Endothelial cell of umbilical vein (primary cell): ENCODE measurements around the gene PRKCZ. TPM values are rescaled to one million over a fixed set of nuclear protein-coding genes. Genes with fewer than 3 reads are reported as not detected.

Experiments
- BruUV-seq: library from RNA; stranded (reverse); fragments of 400-500 nt; replicated peaks from 2 replicates; lab custom pipeline; 2021; lab: Mats Ljungman, UMichigan
- CTCF ChIA-PET: fragments of 300-600, 350-600 bp; sonication (Branson Sonifier 250); formaldehyde crosslinking; loops from one replicate; lab custom pipeline; 2021; ENCODE audit warnings: antibody characterized with exemption, inconsistent platforms; lab: Charles Lee
- POLR2A ChIA-PET: fragments of 300-600, 350-600 bp; sonication (Branson Sonifier 250); formaldehyde crosslinking; loops from one replicate; lab custom pipeline; 2021; ENCODE audit warnings: antibody characterized with exemption, inconsistent platforms; lab: Charles Lee
- DNase-seq: peaks from one replicate; pipeline ENCODE4 v3.0.0-alpha.2; 2011; ENCODE audit warnings: low read depth, low spot score
- FAIRE-seq: peaks from 2 replicates; lab custom pipeline; 2011; peaks lifted over from hg19 to GRCh38; lab: Jason Lieb, UNC
- H2AFZ ChIP-seq: 2 replicates; pipeline ENCODE4 v1.6.0; 2012; ENCODE audit warnings: low read depth, low read length, control low read depth, inconsistent platforms
- H3K27ac ChIP-seq: 2 replicates; pipeline ENCODE4 v1.5.1; 2011; ENCODE audit warnings: low read depth, mild to moderate bottlenecking, control low read depth, low read length, moderate library complexity; ENCODE audit not compliant: insufficient read depth
- H3K27me3 ChIP-seq, 2 experiments: 2 replicates each; pipeline versions ENCODE4 v1.6.0 to v1.6.1; 2011; ENCODE audit warnings: low read length in 2 of 2, mixed read lengths in 1 of 2; ENCODE audit not compliant: control insufficient read depth in 2 of 2, insufficient read depth in 2 of 2
- H3K36me3 ChIP-seq, 2 experiments: 2 replicates in 1 of 2; 3 replicates in 1 of 2; pipeline ENCODE4 v1.5.1; 2011; ENCODE audit warnings: low read length in 2 of 2, mild to moderate bottlenecking in 1 of 2, moderate library complexity in 1 of 2; ENCODE audit not compliant: control insufficient read depth in 2 of 2, insufficient read depth in 2 of 2; ENCODE audit errors: extremely low read depth in 1 of 2
- H3K4me1 ChIP-seq: 3 replicates; pipeline ENCODE4 v1.5.1; 2011; ENCODE audit warnings: mild to moderate bottlenecking, low read length; ENCODE audit not compliant: control insufficient read depth, insufficient read depth; ENCODE audit errors: extremely low read depth
- H3K4me2 ChIP-seq: 2 replicates; pipeline ENCODE4 v1.6.1; 2011; ENCODE audit warnings: low read length, control low read depth, mixed read lengths; ENCODE audit not compliant: insufficient read depth
- H3K4me3 ChIP-seq, 3 experiments: fragments of 200-600 bp in 1 of 3; sonication (generic), shearing (Covaris generic) in 1 of 3; replicated peaks in 1 of 3; 2 replicates each; pipeline ENCODE4 v1.5.1; 2011 to 2016; ENCODE audit warnings: control low read depth in 3 of 3, low read length in 3 of 3, mild to moderate bottlenecking in 2 of 3, inconsistent platforms in 1 of 3, low read depth in 1 of 3, moderate library complexity in 1 of 3; ENCODE audit not compliant: insufficient read depth in 1 of 3
- H3K79me2 ChIP-seq: 2 replicates; pipeline ENCODE4 v1.6.0; 2012; ENCODE audit warnings: low read length, inconsistent platforms; ENCODE audit not compliant: control insufficient read depth, insufficient read depth
- H3K9ac ChIP-seq: replicated peaks from 2 replicates; pipeline ENCODE3; 2011; ENCODE audit warnings: low read length, control low read depth; ENCODE audit not compliant: insufficient read depth; ENCODE audit errors: extremely low read depth
- H3K9me1 ChIP-seq: replicated peaks from 3 replicates; pipeline ENCODE4 v1.6.0; 2011; ENCODE audit warnings: mild to moderate bottlenecking, low read length; ENCODE audit not compliant: control insufficient read depth, insufficient read depth; ENCODE audit errors: extremely low read depth
- H3K9me3 ChIP-seq: replicated peaks from 2 replicates; pipeline ENCODE4 v1.5.1; 2012; ENCODE audit warnings: low read length, inconsistent platforms; ENCODE audit not compliant: control insufficient read depth, insufficient read depth
- H4K20me1 ChIP-seq: replicated peaks from 2 replicates; pipeline ENCODE3; 2011; ENCODE audit warnings: mild to moderate bottlenecking, low read length; ENCODE audit not compliant: control insufficient read depth, insufficient read depth; ENCODE audit errors: extremely low read depth
- CTCF ChIP-seq, 2 donors: IDR thresholded peaks; 1 replicate in 1 of 2; 2 replicates in 1 of 2; pipeline ENCODE4 v1.5.1; 2011; ENCODE audit warnings: low read length in 2 of 2, mild to moderate bottlenecking in 2 of 2, moderate library complexity in 2 of 2, control low read depth in 1 of 2, inconsistent platforms in 1 of 2, low read depth in 1 of 2; ENCODE audit not compliant: insufficient read depth in 1 of 2; ENCODE audit errors: extremely low read depth in 1 of 2
- EZH2 ChIP-seq: IDR thresholded peaks from 2 replicates; pipeline ENCODE4 v1.6.1; 2012; ENCODE audit warnings: borderline replicate concordance, low read depth, mild to moderate bottlenecking, moderate library complexity, low read length, inconsistent platforms; ENCODE audit not compliant: severe bottlenecking
- FOS ChIP-seq: IDR thresholded peaks from 2 replicates; pipeline ENCODE4 v1.6.1; 2011; ENCODE audit warnings: mild to moderate bottlenecking, low read length, moderate library complexity, borderline replicate concordance; ENCODE audit not compliant: insufficient read depth
- GATA2 ChIP-seq: IDR thresholded peaks from 2 replicates; pipeline ENCODE4 v1.7.0; 2011; ENCODE audit warnings: low read depth, mild to moderate bottlenecking, moderate library complexity, mixed read lengths, low read length; ENCODE audit not compliant: insufficient read length, insufficient read depth
- JUN ChIP-seq: IDR thresholded peaks from 2 replicates; pipeline ENCODE4 v1.6.1; 2011; ENCODE audit warnings: borderline replicate concordance, low read depth; ENCODE audit not compliant: insufficient read length, insufficient read depth
- MAX ChIP-seq: IDR thresholded peaks from 2 replicates; pipeline ENCODE4 v1.6.1; 2011; ENCODE audit not compliant: insufficient read depth, insufficient read length
- MYC ChIP-seq: IDR thresholded peaks from one replicate; pipeline ENCODE4 v1.6.1; 2011; ENCODE audit warnings: mild to moderate bottlenecking, low read depth, low read length
- POLR2A ChIP-seq: IDR thresholded peaks from 2 replicates; pipeline ENCODE4 v1.6.1; 2012; ENCODE audit warnings: low read depth, mild to moderate bottlenecking, control low read depth, low read length
- POLR2AphosphoS5 ChIP-seq: IDR thresholded peaks from 2 replicates; pipeline ENCODE4 v1.6.1; 2012; ENCODE audit warnings: low read depth, mild to moderate bottlenecking, control low read depth, low read length, moderate library complexity; ENCODE audit not compliant: insufficient read depth
- dilution Hi-C: fragments of 300-500 bp; cut with MboI; formaldehyde crosslinking; loops from one replicate; pipeline ENCODE4 v1.15.0; 2019; ENCODE audit warnings: low sequenced_read_pairs; ENCODE audit not compliant: extremely low pct_ligation_motif_present
- intact Hi-C: fragments of 100-400 bp; cut with micrococcal nuclease; formaldehyde crosslinking; loops from one replicate; pipeline ENCODE4 v1.10.0; 2022
- polyA plus RNA-seq, 4 experiments: library from polyadenylated mRNA; depleted of rRNA in 3 of 4; stranded (reverse) in 3 of 4; unstranded in 1 of 4; fragments of >200 nt; gene quantifications; 2 replicates each; pipeline versions ENCODE4 v1.2.1 to v1.2.3, GENCODE V29; 2011 to 2012; ENCODE audit warnings: missing spikeins in 1 of 4
- total RNA-seq: library from RNA; stranded (reverse); gene quantifications from 2 replicates; pipeline ENCODE4 v1.2.3, GENCODE V29; 2021

PRKCZ gene
- total and polyA plus RNA-seq, 2 donors (not counting 3 experiments of a cell fraction or from before 2014, with no cell fraction given): 0.22 to 1.7 TPM

- Histone ChIP-seq H3K36me3 (no peaks in the 10 kb centered on the region), H4K20me1 (no peaks in the 10 kb centered on the region), H3K9me3 (no peaks in the 10 kb centered on the region), H3K4me1 (no peaks in the 10 kb centered on the region), H3K9ac (no peak overlapping the region), H2AFZ (no peak overlapping the region), H3K79me2 (no peaks in the 10 kb centered on the region), H3K27me3 (no peaks in the 10 kb centered on the region), H3K9me1 (no peaks in the 10 kb centered on the region), H3K4me2 (no peak overlapping the region), H3K4me3 (no peak overlapping the region), H3K27ac (no peak overlapping the region)
- no TSS peak for BruUV-seq
- intact Hi-C loops (no loop called here), dilution Hi-C loops (no loop called here)
- TF ChIP-seq FOS (no peak), MAX (no peak), POLR2A (no peak), CTCF (IDR thresholded peaks at IDR 0.05; ENCODE audit: extremely low read depth in 1 of 2, insufficient read depth in 1 of 2, low read depth in 1 of 2, low read length in 2 of 2) (no peak), GATA2 (no peak), POLR2AphosphoS5 (no peak), JUN (no peak), MYC (no peak), EZH2 (no peak)
- POLR2A ChIA-PET: no interaction called here
- CTCF ChIA-PET: no interaction called here
- DNase-seq (no peak), FAIRE-seq (no peak)
Observed at GRCh38 chr1:2177541-2177940, 127.3 kb downstream of the PRKCZ start.
